Mesendoderm (in vitro differentiated cells): ENCODE data around the gene MAML3.

Experiments
- DNase-seq: peaks from one replicate; pipeline ENCODE4 v3.0.0; 2013
- H2AK5ac ChIP-seq: 2 replicates; pipeline ENCODE4 v1.6.1; 2013; ENCODE audit warnings: low read length, inconsistent platforms
- H2BK120ac ChIP-seq: 2 replicates; pipeline ENCODE4 v1.6.1; 2013; ENCODE audit warnings: low read depth, mild to moderate bottlenecking, low read length, moderate library complexity, mixed read lengths
- H2BK15ac ChIP-seq: replicated peaks from 2 replicates; pipeline ENCODE4 v1.6.1; 2013; ENCODE audit warnings: low read depth, mild to moderate bottlenecking, moderate library complexity
- H2BK5ac ChIP-seq: 2 replicates; pipeline ENCODE4 v1.6.1; 2013; ENCODE audit warnings: low read length, inconsistent platforms
- H3K18ac ChIP-seq: 2 replicates; pipeline ENCODE4 v1.6.1; 2013; ENCODE audit warnings: mild to moderate bottlenecking, low read length, mixed read lengths
- H3K23ac ChIP-seq: one replicate; pipeline ENCODE4 v1.6.1; 2013; ENCODE audit warnings: low read length
- H3K27ac ChIP-seq: 2 replicates; pipeline ENCODE4 v1.5.1; 2013; ENCODE audit warnings: low read depth, mild to moderate bottlenecking, inconsistent platforms, low read length, moderate library complexity
- H3K27me3 ChIP-seq: 2 replicates; pipeline ENCODE4 v1.6.1; 2013; ENCODE audit warnings: low read length, control low read depth, mild to moderate bottlenecking, inconsistent platforms; ENCODE audit not compliant: insufficient read depth, poor library complexity
- H3K36me3 ChIP-seq: 2 replicates; pipeline ENCODE4 v1.6.1; 2013; ENCODE audit warnings: low read length, inconsistent platforms; ENCODE audit not compliant: control insufficient read depth, insufficient read depth
- H3K4ac ChIP-seq: one replicate; pipeline ENCODE4 v1.6.1; 2013; ENCODE audit warnings: low read depth, mild to moderate bottlenecking, low read length, moderate library complexity
- H3K4me1 ChIP-seq: 2 replicates; pipeline ENCODE4 v1.6.1; 2013; ENCODE audit warnings: low read depth, low read length, inconsistent platforms; ENCODE audit not compliant: control insufficient read depth
- H3K4me2 ChIP-seq: 2 replicates; pipeline ENCODE4 v1.6.1; 2013; ENCODE audit warnings: low read length
- H3K4me3 ChIP-seq: 2 replicates; pipeline ENCODE4 v1.5.1; 2013; ENCODE audit warnings: mild to moderate bottlenecking, low read length
- H3K56ac ChIP-seq: one replicate; pipeline ENCODE4 v1.6.1; 2013; ENCODE audit warnings: low read length
- H3K79me1 ChIP-seq: 2 replicates; pipeline ENCODE4 v1.6.1; 2013; ENCODE audit warnings: low read length, inconsistent platforms
- H3K79me2 ChIP-seq: 2 replicates; pipeline ENCODE4 v1.6.1; 2013; ENCODE audit warnings: mild to moderate bottlenecking, low read length; ENCODE audit not compliant: control insufficient read depth, insufficient read depth
- H3K9ac ChIP-seq: 2 replicates; pipeline ENCODE4 v1.6.1; 2013; ENCODE audit warnings: low read length, inconsistent platforms
- H4K5ac ChIP-seq: one replicate; pipeline ENCODE4 v1.6.1; 2013; ENCODE audit warnings: low read length
- H4K8ac ChIP-seq: one replicate; pipeline ENCODE4 v1.6.1; 2013; ENCODE audit warnings: low read depth, mild to moderate bottlenecking, control low read depth, low read length, moderate library complexity
- WGBS: extraction: QIAGEN DNeasy Blood & Tissue Kit; methylation state at CpG from one replicate; pipeline ENCODE4 v1.1.7; 2013; ENCODE audit warnings: low lambda C conversion rate, missing lambda C conversion rate; ENCODE audit not compliant: insufficient coverage; ENCODE audit errors: extremely low coverage; 5-methylcytosine and 5-hydroxymethylcytosine counted together

Gene MAML3

DNA sequence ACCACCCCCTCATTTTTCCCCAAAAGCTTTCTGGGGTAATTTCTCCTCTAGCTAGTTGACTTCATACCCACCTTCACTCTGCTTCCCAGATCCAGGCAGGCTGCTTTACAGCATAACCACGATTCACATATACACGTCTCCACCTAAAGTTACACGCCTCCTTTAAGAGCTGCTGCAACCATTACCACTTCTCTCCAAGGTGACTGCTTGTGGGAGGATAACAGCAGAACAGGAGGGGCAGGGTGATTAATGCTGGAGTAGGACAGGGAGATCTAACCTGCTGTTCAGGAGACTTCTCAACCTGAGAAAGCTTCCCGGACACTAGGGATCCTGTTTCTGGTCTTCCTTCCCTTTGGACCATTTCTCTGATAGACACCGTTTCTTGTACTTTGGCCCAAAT, 411.0 kb downstream of the MAML3 start:
- Histone ChIP-seq H2BK120ac (no peak overlapping the region), H3K27me3 (no peaks in the 10 kb centered on the region), H3K79me1 (no peaks in the 10 kb centered on the region), H3K27ac (no peak overlapping the region), H3K9ac (no peak overlapping the region), H2BK15ac (no peak overlapping the region), H3K36me3 (no peaks in the 10 kb centered on the region), H3K79me2 (no peaks in the 10 kb centered on the region), H3K18ac (no peak overlapping the region), H3K4me1 (peaks cover 6% of the 10 kb centered on the region), H2AK5ac (no peak overlapping the region), H3K4ac (no peak overlapping the region), H2BK5ac (no peak overlapping the region), H3K23ac (no peak overlapping the region), H3K4me3 (no peak overlapping the region), H3K4me2 (no peak overlapping the region), H4K8ac (no peak overlapping the region), H3K56ac (no peak overlapping the region), H4K5ac (no peak overlapping the region)
- no CpG with 5 or more reads among the region's 5 CpGs for WGBS
- DNase-seq = no peak

DNA sequence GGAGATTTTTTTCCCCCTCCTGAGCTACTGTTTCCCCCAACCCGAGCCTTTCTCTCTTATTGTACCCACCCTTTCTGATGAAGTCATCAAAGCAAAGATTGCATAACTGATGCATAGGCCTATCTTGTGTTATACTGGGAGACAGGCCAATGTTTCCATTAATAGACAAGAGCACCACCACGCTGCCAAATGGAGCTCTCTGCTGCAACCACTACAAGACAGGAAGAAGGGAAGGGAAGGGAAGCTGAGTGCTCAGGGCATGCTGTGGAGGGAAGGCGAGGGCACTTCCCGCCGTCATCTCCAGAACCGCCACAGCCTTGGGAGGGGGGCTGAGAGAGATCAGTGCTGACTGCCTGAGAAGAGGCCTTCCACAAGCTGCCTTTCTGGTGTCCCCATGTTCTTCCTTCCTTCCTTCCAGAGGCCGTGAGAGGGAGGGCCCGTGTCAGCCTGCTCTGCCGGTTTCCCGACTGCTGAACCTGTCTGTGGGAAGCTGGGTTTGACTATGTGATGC, 413.4 kb downstream of the MAML3 start:
- Histone ChIP-seq H2BK120ac (no peak overlapping the region), H3K79me2 (no peaks in the 10 kb centered on the region), H3K9ac (no peak overlapping the region), H3K18ac (no peak overlapping the region), H3K56ac (no peak overlapping the region), H3K4ac (no peak overlapping the region), H3K27me3 (no peaks in the 10 kb centered on the region), H2BK5ac (no peak overlapping the region), H3K4me1 (peaks cover 11% of the 10 kb centered on the region), H2BK15ac (no peak overlapping the region), H4K5ac (no peak overlapping the region), H2AK5ac (no peak overlapping the region), H3K79me1 (no peaks in the 10 kb centered on the region), H3K4me3 (no peak overlapping the region), H3K27ac (no peak overlapping the region), H3K36me3 (no peaks in the 10 kb centered on the region), H4K8ac (no peak overlapping the region), H3K4me2 (no peak overlapping the region), H3K23ac (no peak overlapping the region)
- WGBS = no CpG with 5 or more reads among the region's 10 CpGs
- peak; percentile 31 for DNase-seq

DNA sequence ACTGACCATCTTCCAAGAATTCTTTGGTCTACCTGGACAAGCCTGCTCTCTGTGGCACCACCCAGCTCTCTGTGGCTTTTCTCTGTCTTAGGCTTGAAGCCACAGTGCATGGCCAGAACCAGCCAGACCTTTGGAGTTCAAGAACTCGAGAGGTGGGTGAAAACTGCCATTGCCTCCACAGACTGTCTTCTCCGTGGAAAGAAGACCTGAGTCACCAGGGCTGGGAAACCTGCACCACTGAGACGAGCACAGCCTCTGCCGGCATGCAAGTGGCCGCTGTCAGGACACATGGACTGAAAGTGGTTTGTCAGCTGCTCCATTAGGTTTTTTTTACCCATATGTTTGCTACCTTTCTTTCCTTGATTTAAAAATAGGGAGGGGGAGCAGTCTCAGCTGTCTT, 413.9 kb downstream of the MAML3 start:
- Histone ChIP-seq H2BK5ac (no peak overlapping the region), H3K36me3 (no peaks in the 10 kb centered on the region), H3K4me1 (peaks cover 11% of the 10 kb centered on the region), H3K27me3 (no peaks in the 10 kb centered on the region), H2BK15ac (no peak overlapping the region), H3K4ac (no peak overlapping the region), H3K4me3 (no peak overlapping the region), H3K9ac (no peak overlapping the region), H3K56ac (no peak overlapping the region), H3K27ac (no peak overlapping the region), H3K23ac (no peak overlapping the region), H3K18ac (no peak overlapping the region), H2BK120ac (no peak overlapping the region), H4K8ac (no peak overlapping the region), H4K5ac (no peak overlapping the region), H2AK5ac (no peak overlapping the region), H3K4me2 (no peak overlapping the region), H3K79me2 (no peaks in the 10 kb centered on the region), H3K79me1 (no peaks in the 10 kb centered on the region)
- WGBS = no CpG with 5 or more reads among the region's 5 CpGs
- DNase-seq = no peak

DNA sequence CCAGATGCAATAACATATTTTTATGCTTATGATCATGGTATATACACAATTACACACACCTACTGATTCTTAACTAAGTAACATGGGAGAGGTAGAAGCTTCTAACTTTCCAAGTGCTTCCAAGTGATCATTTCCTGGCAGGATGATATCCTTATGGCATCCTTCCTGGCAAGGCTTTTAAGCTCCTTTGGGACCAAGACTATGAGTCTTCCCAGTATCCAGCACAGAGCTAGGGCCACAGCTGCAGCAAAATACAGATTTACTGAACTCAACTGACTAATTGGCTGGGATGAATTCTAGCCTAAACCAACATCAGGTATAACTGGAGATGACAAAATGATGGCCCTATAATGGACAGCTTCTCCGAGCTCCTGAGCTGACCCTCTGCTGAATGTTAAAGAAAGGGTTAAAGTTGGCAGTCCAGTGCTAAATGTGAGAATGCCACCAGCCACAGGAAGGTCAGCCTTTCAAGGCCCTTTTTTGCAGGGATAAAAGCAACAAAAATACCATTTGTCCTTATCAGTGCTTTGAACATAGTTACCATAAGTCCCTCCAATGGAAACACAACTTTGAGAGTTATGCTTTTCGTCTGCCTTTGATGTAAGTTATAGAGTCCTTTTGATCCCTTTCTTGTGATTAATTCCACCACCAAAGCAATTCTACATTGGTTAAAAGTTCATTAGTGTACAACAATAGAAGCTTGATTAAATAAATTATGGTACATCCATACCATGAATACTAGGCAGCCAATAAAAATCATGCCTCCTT, 415.0 kb downstream of the MAML3 start:
- Histone ChIP-seq H3K27me3 (no peaks in the 10 kb centered on the region), H3K23ac (no peak overlapping the region), H3K4me2 (no peak overlapping the region), H3K79me1 (no peaks in the 10 kb centered on the region), H3K56ac (no peak overlapping the region), H2BK15ac (no peak overlapping the region), H3K36me3 (no peaks in the 10 kb centered on the region), H2AK5ac (no peak overlapping the region), H3K18ac (no peak overlapping the region), H3K4ac (no peak overlapping the region), H4K5ac (no peak overlapping the region), H3K4me3 (no peak overlapping the region), H2BK120ac (no peak overlapping the region), H4K8ac (no peak overlapping the region), H3K27ac (no peak overlapping the region), H2BK5ac (no peak overlapping the region), H3K79me2 (no peaks in the 10 kb centered on the region), H3K4me1 (peaks cover 15% of the 10 kb centered on the region), H3K9ac (no peak overlapping the region)
- WGBS = no CpG with 5 or more reads among the region's 2 CpGs
- DNase-seq = no peak

DNA sequence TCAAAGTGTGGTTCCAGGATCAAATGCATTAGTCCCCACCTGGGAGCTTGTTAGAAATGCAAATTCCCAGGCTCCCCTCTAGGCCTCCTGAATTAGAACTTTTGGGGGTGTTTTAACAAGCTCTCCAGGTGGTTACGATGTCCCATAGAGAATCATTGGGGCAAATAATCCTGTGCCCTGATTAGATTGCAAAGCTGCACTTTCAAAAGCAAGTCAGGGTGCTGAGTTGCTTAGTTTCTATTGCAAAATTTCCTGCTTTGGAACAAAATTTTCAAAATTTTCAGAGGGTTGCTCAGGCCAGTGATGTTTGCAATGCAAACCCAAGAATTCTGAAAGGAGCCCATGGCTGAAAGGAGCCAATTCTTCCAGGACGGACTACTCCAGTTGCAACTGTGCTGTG, 417.3 kb downstream of the MAML3 start:
- H3K27ac ChIP-seq = no peak overlapping the region
- no CpG with 5 or more reads among the region's 2 CpGs for WGBS
- no peak overlapping the region for H3K23ac ChIP-seq
- no peak for DNase-seq
- no peak overlapping the region for H2BK5ac ChIP-seq
- H3K4me3 ChIP-seq = no peak overlapping the region
- H2AK5ac ChIP-seq = no peak overlapping the region
- H4K5ac ChIP-seq = no peak overlapping the region
- H2BK120ac ChIP-seq = no peak overlapping the region
- H2BK15ac ChIP-seq = no peak overlapping the region
- H3K4ac ChIP-seq = no peak overlapping the region
- no peak overlapping the region for H3K56ac ChIP-seq
- peak overlapping the region; percentile 9 for H3K18ac ChIP-seq
- no peaks in the 10 kb centered on the region for H3K79me1 ChIP-seq
- no peak overlapping the region for H4K8ac ChIP-seq
- no peaks in the 10 kb centered on the region for H3K36me3 ChIP-seq
- H3K79me2 ChIP-seq = no peaks in the 10 kb centered on the region
- H3K27me3 ChIP-seq = no peaks in the 10 kb centered on the region
- peaks cover 18% of the 10 kb centered on the region for H3K4me1 ChIP-seq
- H3K4me2 ChIP-seq = no peak overlapping the region
- H3K9ac ChIP-seq = no peak overlapping the region

DNA sequence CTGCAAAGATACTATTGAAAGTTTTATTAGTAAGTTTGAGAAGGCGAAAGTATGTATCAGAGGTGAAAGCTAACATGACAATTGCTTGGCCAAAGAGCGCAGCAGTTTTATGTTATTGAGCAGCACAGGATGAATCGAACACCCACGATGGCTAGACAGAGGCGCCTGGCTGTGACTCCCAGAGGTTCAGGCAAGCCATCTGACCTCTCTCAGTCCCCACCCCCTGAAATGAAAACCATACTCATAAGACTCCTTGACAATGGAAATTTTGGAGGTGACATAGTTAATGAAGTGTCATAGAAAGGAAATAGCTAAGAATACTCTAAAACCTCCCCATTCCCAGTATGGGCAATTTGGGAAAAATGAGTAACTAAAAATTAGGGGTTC, 417.7 kb downstream of the MAML3 start:
- H3K4me3 ChIP-seq = no peak overlapping the region
- H3K36me3 ChIP-seq = no peaks in the 10 kb centered on the region
- no peak overlapping the region for H3K18ac ChIP-seq
- peaks cover 18% of the 10 kb centered on the region for H3K4me1 ChIP-seq
- no peak overlapping the region for H3K4ac ChIP-seq
- no peak overlapping the region for H4K5ac ChIP-seq
- DNase-seq = peak; percentile 37
- no peaks in the 10 kb centered on the region for H3K27me3 ChIP-seq
- H4K8ac ChIP-seq = no peak overlapping the region
- H3K27ac ChIP-seq = no peak overlapping the region
- no peaks in the 10 kb centered on the region for H3K79me2 ChIP-seq
- no peak overlapping the region for H3K4me2 ChIP-seq
- peak overlapping the region; percentile 32 for H2AK5ac ChIP-seq
- no peak overlapping the region for H2BK15ac ChIP-seq
- H3K56ac ChIP-seq = peak overlapping the region; percentile 96
- H2BK5ac ChIP-seq = no peak overlapping the region
- H3K79me1 ChIP-seq = no peaks in the 10 kb centered on the region
- H3K23ac ChIP-seq = no peak overlapping the region
- H2BK120ac ChIP-seq = no peak overlapping the region
- peak overlapping the region; percentile 38 for H3K9ac ChIP-seq
- WGBS = no CpG with 5 or more reads among the region's 5 CpGs
